Lung microvascular endothelial cell (primary cell): ENCODE results near the gene AKAP4. TPM values are rescaled to one million over a fixed set of nuclear protein-coding genes. Genes with fewer than 3 reads are reported as not detected.

Experiments used
- DNase-seq, 2 donors: peaks; one replicate each; pipeline versions ENCODE4 v3.0.0 to v3.0.0-alpha.2; 2010; ENCODE audit warnings: low read depth in 2 of 2
- total RNA-seq: library from RNA; depleted of rRNA; stranded (reverse); fragments of >200 nt; gene quantifications from 2 replicates; pipeline ENCODE4 v1.2.1, GENCODE V29; 2014

Gene AKAP4
- not detected in 2 replicates for total RNA-seq

- DNase-seq, result no peak
Measured at GRCh38 chrX:50200907-50201306, at the start of gene AKAP4. Gene AKAP4, minus strand, starts transcription at chrX:50201007. Its CDS starts 118 bp downstream, at chrX:50200889.

- peak; percentile 13 to 24 for DNase-seq
Measured at GRCh38 chrX:50211510-50211909, 10.7 kb upstream of the AKAP4 start.

GRCh38 chrX:50206753-50207152, 5.9 kb upstream of the AKAP4 start:
- DNase-seq, result no peak

GRCh38 chrX:50204364-50204899, 3.6 kb upstream of the AKAP4 start, which contains the start of gene CCNB3:
Gene CCNB3, plus strand, starts transcription at chrX:50204765. Its CDS starts 80,399 bp downstream, at chrX:50285164.
- peak; percentile 68 to 72 for DNase-seq

GRCh38 chrX:50202539-50202938, 1.7 kb upstream of the AKAP4 start:
- DNase-seq, result peak in 1 of 2 donors; percentile 41

GRCh38 chrX:50198348-50198747, 2.5 kb downstream of the AKAP4 start:
- DNase-seq, result no peak

GRCh38 chrX:50188859-50189600, 11.8 kb downstream of the AKAP4 start:
- DNase-seq, result no peak

- no peak for DNase-seq
Measured at GRCh38 chrX:50183891-50184290, 16.9 kb downstream of the AKAP4 start.

GRCh38 chrX:50180073-50180940, 20.5 kb downstream of the AKAP4 start:
- no peak for DNase-seq

GRCh38 chrX:50169717-50170116, 31.1 kb downstream of the AKAP4 start:
- DNase-seq, result no peak

- peak in 1 of 2 donors; percentile 5 for DNase-seq
Measured at GRCh38 chrX:50168241-50168687, 32.5 kb downstream of the AKAP4 start.

GRCh38 chrX:50167366-50167765, 33.4 kb downstream of the AKAP4 start:
- no peak for DNase-seq

- DNase-seq, result no peak
Measured at GRCh38 chrX:50165727-50166126, 35.1 kb downstream of the AKAP4 start.

GRCh38 chrX:50161127-50161526, 39.7 kb downstream of the AKAP4 start:
- no peak for DNase-seq

GRCh38 chrX:50158593-50158992, 42.2 kb downstream of the AKAP4 start:
- no peak for DNase-seq

GRCh38 chrX:50157545-50158135, 43.2 kb downstream of the AKAP4 start:
- DNase-seq, result peak; percentile 8 to 14

- DNase-seq, result no peak
Measured at GRCh38 chrX:50154429-50154828, 46.4 kb downstream of the AKAP4 start.

- no peak for DNase-seq
Measured at GRCh38 chrX:50152456-50152855, 48.4 kb downstream of the AKAP4 start.

GRCh38 chrX:50147972-50148371, 52.8 kb downstream of the AKAP4 start:
- no peak for DNase-seq
